HEK293T (cell line): ENCODE measurements around the gene CDH20.
"Not testable (repeated sequence)": the region's sequence is repeated elsewhere in the genome, so short reads cannot be mapped to it uniquely, and the experiment has no call there.

Experiments used
- CTCF ChIA-PET: fragments of 350-600 bp; formaldehyde crosslinking; extraction: SDS; loops from one replicate; lab custom pipeline; 2021; ENCODE audit warnings: antibody characterized with exemption, inconsistent platforms; lab: Yijun Ruan, JAX
- POLR2A ChIA-PET: fragments of 350-600 bp; formaldehyde crosslinking; extraction: SDS; loops from one replicate; lab custom pipeline; 2020; ENCODE audit warnings: antibody characterized with exemption, inconsistent platforms; lab: Yijun Ruan, JAX
- DNase-seq: peaks from one replicate; pipeline ENCODE4 v3.0.0; 2012; ENCODE audit warnings: mixed read lengths; ENCODE audit errors: extremely low spot score
- ARNT ChIP-seq: fragments of 450-650 bp; IDR thresholded peaks from 2 replicates; pipeline ENCODE4 v1.6.1; 2017; ENCODE audit warnings: mild to moderate bottlenecking
- BHLHE40 ChIP-seq: fragments of 450-650 bp; IDR thresholded peaks from 2 replicates; pipeline ENCODE4 v1.6.1; 2016; ENCODE audit warnings: mild to moderate bottlenecking, moderate library complexity, borderline replicate concordance
- CTBP1 ChIP-seq: fragments of 450-650 bp; IDR thresholded peaks from 2 replicates; pipeline ENCODE4 v1.6.1; 2016; ENCODE audit warnings: borderline replicate concordance
- ELF4 ChIP-seq: fragments of 450-650 bp; IDR thresholded peaks from 2 replicates; pipeline ENCODE4 v1.6.1; 2017; ENCODE audit warnings: antibody characterized with exemption
- FOXA1 ChIP-seq: fragments of 450-650 bp; IDR thresholded peaks from 2 replicates; pipeline ENCODE4 v1.6.1; 2016; ENCODE audit warnings: mild to moderate bottlenecking
- FOXK2 ChIP-seq: fragments of 450-650 bp; IDR thresholded peaks from 2 replicates; pipeline ENCODE4 v1.6.1; 2016; ENCODE audit warnings: mild to moderate bottlenecking
- FOXM1 ChIP-seq: fragments of 450-650 bp; IDR thresholded peaks from 2 replicates; pipeline ENCODE4 v1.6.1; 2017; ENCODE audit warnings: mild to moderate bottlenecking, borderline replicate concordance
- HDGF ChIP-seq: fragments of 450-650 bp; IDR thresholded peaks from 2 replicates; pipeline ENCODE4 v1.6.1; 2017; ENCODE audit warnings: antibody characterized with exemption, borderline replicate concordance
- L3MBTL2 ChIP-seq: fragments of 450-650 bp; conservative IDR thresholded peaks from 2 replicates; pipeline ENCODE4 v1.6.1; 2016; ENCODE audit warnings: mild to moderate bottlenecking
- LEF1 ChIP-seq: fragments of 450-650 bp; IDR thresholded peaks from 2 replicates; pipeline ENCODE4 v1.6.1; 2017; ENCODE audit warnings: mild to moderate bottlenecking, borderline replicate concordance
- NFRKB ChIP-seq: fragments of 450-650 bp; IDR thresholded peaks from 2 replicates; pipeline ENCODE4 v1.6.1; 2016; ENCODE audit warnings: mild to moderate bottlenecking, moderate library complexity
- SP1 ChIP-seq: fragments of 450-650 bp; IDR thresholded peaks from 2 replicates; pipeline ENCODE4 v1.6.1; 2017
- SUZ12 ChIP-seq: fragments of 450-650 bp; IDR thresholded peaks from 2 replicates; pipeline ENCODE4 v1.6.1; 2016; ENCODE audit warnings: mild to moderate bottlenecking
- TARDBP ChIP-seq: fragments of 450-650 bp; IDR thresholded peaks from 2 replicates; pipeline ENCODE4 v1.6.1; 2016
- ZNF384 ChIP-seq: fragments of 450-650 bp; IDR thresholded peaks from 2 replicates; pipeline ENCODE4 v1.6.1; 2016
- TF ChIP-seq, protein P1 (sequence below): fragments of 450-650 bp; IDR thresholded peaks from 2 replicates; pipeline ENCODE4 v1.6.1; 2016

Gene CDH20

DNA sequence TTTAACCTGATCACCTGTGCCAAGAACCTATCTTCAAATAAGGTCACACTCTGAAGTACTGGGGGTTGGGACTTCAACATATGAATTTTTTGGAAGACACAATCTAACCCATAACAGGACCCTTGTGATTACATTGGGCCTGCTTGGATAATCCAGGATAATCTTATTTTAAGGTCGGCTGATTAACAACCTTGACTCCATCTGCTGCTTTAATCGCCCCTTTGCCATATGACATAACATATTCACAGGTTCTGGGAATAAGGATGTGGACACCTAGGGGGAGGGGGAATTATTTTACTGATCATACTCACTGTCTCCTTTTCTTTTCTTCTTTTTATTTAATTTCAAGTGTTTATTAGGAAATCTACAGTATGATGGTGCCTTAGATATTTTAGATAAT is 34.8 kb downstream of the CDH20 start:
- CTCF ChIA-PET, result no interaction called here
- POLR2A ChIA-PET, result no interaction called here
- DNase-seq, result no peak
- no peak for TF ChIP-seq LEF1
- TF ChIP-seq ZNF384, result no peak
- no peak for TF ChIP-seq HDGF
- no peak for TF ChIP-seq FOXA1
- no peak for TF ChIP-seq NFRKB
- no peak for TF ChIP-seq FOXM1
- no peak for TF ChIP-seq FOXK2
- TF ChIP-seq CTBP1, result no peak
- TF ChIP-seq L3MBTL2, result no peak
- no peak for TF ChIP-seq ELF4
- TF ChIP-seq TARDBP, result no peak
- no peak for TF ChIP-seq SUZ12
- no peak for TF ChIP-seq ARNT
- TF ChIP-seq, protein P1, sequence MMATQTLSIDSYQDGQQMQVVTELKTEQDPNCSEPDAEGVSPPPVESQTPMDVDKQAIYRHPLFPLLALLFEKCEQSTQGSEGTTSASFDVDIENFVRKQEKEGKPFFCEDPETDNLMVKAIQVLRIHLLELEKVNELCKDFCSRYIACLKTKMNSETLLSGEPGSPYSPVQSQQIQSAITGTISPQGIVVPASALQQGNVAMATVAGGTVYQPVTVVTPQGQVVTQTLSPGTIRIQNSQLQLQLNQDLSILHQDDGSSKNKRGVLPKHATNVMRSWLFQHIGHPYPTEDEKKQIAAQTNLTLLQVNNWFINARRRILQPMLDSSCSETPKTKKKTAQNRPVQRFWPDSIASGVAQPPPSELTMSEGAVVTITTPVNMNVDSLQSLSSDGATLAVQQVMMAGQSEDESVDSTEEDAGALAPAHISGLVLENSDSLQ, result no peak
- TF ChIP-seq BHLHE40, result no peak
- TF ChIP-seq SP1, result no peak

DNA sequence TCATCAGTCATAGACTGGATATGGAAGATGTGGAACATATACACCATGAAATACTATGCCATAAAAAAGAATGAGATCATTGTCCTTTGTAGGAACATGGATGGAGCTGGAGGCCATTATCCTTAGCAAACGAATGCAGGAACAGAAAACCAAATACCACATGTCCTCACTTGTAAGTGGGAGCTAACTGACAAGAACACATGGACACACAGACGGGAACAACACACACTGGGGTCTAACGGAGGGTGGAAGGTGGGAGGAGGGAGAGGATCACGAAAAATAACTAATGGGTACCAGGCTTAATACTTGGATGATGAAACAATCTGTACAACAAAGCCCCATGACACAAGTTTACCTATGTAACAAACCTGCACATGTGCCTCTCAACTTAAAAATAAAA is 36.4 kb downstream of the CDH20 start:
- POLR2A ChIA-PET, CTCF ChIA-PET, DNase-seq: not testable (repeated sequence)

DNA sequence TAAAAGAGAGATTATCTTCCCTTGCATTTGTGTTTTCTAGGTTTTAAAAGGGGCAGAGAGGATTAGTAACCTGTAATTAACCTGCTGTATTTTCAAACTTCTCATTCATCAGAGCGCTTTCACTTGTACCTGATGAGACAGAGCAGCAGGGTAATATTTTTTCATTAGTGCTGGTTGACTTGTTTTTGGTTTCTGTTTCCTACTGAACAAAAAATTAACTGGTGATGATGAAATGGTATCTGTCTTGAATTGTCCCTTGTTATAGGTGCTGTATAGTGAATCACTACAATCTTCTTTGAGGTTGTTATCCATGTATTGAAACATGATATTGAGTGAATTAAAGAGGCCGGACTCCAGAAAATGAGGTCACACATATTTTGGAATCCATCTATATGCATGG is 37.9 kb downstream of the CDH20 start:
- ChIA-PET POLR2A (no interaction called here), CTCF (no interaction called here)
- no peak for TF ChIP-seq SP1
- no peak for TF ChIP-seq ZNF384
- no peak for TF ChIP-seq NFRKB
- no peak for TF ChIP-seq ELF4
- no peak for TF ChIP-seq SUZ12
- no peak for DNase-seq

DNA sequence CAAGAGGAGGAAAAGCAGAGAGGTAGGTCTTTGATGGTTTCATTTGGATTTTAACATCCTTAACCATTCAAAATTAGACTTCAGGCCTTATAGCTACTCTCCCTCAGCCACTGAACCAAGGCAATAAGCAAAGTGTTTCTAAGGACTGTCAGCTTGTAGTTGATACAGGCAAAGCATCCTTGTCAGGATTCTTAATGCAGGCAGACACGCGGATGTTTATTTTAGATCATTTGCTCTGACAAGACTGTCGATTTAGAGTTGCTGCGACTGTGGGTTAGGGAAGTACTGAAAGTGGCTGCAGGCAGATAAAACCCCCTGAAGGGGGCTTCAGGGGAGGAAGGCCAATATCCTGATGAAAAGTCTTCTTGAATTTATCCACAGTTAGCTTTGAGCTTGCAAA is 46.6 kb downstream of the CDH20 start:
- DNase-seq, result no peak
- POLR2A ChIA-PET, result no interaction called here
- CTCF ChIA-PET, result no interaction called here
- no peak for TF ChIP-seq ZNF384
- no peak for TF ChIP-seq LEF1
- TF ChIP-seq FOXM1, result no peak
- no peak for TF ChIP-seq SP1
- TF ChIP-seq ELF4, result no peak
- TF ChIP-seq, protein P1, result no peak

DNA sequence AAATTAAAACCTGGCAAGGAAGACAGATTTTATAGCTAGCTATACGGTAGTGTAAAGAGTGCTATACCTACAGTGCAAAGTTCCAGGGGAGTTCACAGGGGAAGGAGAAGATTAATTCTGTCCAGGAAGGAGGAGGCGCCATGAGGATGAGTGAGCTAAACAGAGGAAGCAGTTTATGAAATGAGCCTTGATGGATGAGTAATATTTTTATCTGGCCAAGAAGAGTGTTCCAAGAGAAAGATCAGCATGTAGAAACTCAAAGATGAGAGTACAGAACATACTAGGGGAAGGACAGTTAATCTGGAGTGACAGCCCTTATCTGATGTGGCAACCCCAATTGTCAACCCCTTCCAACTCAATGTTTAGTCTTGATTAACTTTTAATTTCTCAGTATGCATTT is 54.8 kb downstream of the CDH20 start:
- CTCF ChIA-PET, result no interaction called here

DNA sequence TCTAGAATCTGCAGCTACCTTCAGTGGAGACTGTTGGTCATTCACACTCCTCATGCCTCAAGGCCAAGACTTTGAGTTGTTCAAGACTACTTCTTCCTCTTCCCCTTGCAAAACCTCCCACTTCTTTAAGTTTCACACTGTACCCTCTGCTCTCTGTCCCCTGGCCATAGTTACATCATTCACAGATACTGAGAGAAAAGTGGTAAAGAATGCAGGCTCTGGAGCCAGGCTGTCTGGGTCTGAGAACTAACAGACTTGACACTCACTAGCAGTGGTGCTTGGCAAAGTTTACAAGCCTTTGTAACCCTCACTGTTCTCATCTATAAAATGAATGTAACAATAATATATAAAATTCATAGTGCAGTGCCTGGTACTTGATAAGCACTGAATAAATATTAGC is 61.8 kb downstream of the CDH20 start:
- ChIA-PET POLR2A (no interaction called here), CTCF (no interaction called here)
- TF ChIP-seq NFRKB, result no peak
- no peak for TF ChIP-seq CTBP1
- TF ChIP-seq TARDBP, result no peak
- DNase-seq, result no peak

More for the DNA sequence above, 54.8 kb downstream of the CDH20 start:
- DNase-seq, result no peak
- POLR2A ChIA-PET, result no interaction called here
- no peak for TF ChIP-seq BHLHE40
- TF ChIP-seq FOXA1, result no peak
- TF ChIP-seq FOXK2, result no peak

DNA sequence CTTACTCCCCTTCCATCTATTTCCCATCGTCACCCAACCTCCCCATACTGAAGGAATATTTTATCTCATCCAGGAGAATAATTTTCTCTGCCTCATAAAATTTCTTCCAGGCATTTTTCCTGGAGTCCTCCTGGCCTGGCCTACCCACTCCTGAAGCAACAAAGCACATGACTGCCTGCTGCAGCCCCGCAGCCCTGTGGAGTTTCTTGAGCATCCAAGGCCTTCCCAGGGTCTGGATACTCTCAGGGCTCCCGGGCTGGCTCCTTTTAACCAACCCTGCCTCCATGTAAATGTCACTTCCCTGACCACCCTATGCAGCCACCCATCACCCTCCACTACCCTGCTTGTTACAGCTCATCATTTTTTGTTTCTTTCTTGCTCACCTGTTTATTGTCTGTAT is 64.0 kb downstream of the CDH20 start:
- ChIA-PET POLR2A (no interaction called here), CTCF (no interaction called here)
- DNase-seq, result no peak
- no peak for TF ChIP-seq SUZ12

DNA sequence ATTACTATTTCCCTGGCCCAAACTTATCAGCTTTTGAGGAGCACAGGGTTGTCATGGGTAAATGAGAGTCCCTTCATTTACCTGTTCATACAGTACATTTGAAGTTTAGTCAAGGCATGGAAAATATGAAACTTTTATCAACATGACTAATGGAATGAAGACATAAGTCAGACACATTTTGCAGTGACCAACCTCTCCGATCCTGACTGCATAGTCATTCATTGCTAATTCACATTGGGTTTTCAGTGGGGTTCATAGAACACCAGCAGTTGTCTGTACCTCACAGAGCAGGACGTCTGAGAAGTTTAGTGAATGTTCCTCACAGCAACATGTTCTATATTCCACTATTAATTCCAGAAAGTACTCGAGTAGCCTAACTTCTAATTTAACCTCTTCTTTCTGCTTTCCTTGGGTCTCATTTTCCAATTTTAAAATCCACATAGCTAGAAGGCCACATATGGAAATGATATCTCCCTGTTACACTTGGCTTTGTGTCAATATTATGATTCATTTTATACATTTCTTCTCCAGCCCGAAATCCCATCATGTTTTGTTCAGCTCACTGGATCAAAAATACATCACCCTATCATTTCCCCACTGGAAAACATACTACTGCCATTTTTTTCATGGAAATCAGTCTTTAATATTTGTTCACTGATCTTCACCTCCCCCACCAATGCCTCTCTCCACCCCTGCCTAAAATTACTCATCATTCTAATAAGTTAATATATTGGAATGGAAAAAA is 65.9 kb downstream of the CDH20 start:
- TF ChIP-seq LEF1 (no peak), ZNF384 (no peak), FOXM1 (no peak), HDGF (no peak), BHLHE40 (no peak), TARDBP (no peak), CTBP1 (no peak), SUZ12 (no peak), ARNT (no peak), ELF4 (no peak), L3MBTL2 (no peak), NFRKB (no peak), FOXK2 (no peak), FOXA1 (no peak), SP1 (no peak)
- TF ChIP-seq, protein P1, result no peak
- CTCF ChIA-PET, result no interaction called here
- no peak for DNase-seq
- POLR2A ChIA-PET, result no interaction called here
